Measurements from ENCODE around the gene BCAT1.
"Not testable (repeated sequence)": the region's sequence is repeated elsewhere in the genome, so short reads cannot be mapped to it uniquely, and the experiment has no call there.

DNA sequence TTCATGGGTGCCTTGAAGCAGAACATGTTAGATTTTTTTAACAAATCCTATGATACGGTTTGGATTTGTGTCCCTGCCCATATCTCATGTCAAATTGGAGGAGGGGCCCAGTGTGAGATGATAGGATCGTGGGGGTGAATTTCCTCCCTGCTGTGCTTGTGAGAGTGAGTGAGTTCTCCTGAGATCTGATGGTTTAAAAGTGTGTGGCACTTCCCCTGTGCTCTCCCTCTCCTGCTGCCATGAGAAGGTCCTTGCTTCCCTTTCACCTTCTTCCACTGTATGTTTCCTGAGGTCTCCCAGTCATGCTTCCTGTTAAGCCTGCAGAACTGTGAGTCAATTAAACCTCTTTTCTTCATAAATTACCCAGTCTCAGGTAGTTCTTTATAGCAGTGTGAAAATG is 97.0 kb downstream of the BCAT1 start:
- TF ChIP-seq CTCF, POLR2A (IDR thresholded peaks at IDR 0.05): not testable (repeated sequence)

All from Peyer's patch (tissue), 4 donors.